DOHH2 (cell line): ENCODE results near the gene SLC6A19.

Source experiments
- EZH2phosphoT487 ChIP-seq: fragments of 200-600 bp; sonication (generic); IDR thresholded peaks from 2 replicates; pipeline ENCODE4 v1.6.1; 2017; ENCODE audit warnings: borderline replicate concordance, mild to moderate bottlenecking, antibody characterized with exemption, low read length, moderate library complexity, mixed read lengths
- TF ChIP-seq, protein P1 (sequence below): fragments of 200-600 bp; sonication (generic); IDR thresholded peaks from one replicate; pipeline ENCODE4 v1.5.1; 2014; ENCODE audit warnings: antibody characterized with exemption, mild to moderate bottlenecking, low read depth, low read length; ENCODE audit not compliant: poor library complexity, severe bottlenecking

DNA sequence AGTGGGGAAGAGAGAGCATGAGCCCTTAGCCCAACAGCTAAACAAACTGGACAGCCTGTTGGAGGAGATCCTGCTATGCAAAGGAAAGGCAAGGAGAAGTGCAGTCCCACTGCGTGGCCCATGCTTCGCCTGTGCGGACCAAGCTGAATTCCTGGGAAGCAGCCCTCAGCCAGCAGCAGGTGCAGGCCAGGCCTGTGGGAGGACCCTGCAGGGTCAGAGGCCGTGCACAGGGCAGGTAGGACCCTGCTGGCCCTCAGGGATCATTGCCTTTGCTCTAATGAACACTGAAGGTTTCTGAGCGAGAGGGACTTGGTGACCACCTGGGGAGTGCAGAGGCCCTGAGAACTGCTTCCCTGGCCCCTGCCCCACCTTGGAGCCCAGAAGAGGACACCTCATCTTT, 6.0 kb upstream of the SLC6A19 start:
- TF ChIP-seq, protein P1, sequence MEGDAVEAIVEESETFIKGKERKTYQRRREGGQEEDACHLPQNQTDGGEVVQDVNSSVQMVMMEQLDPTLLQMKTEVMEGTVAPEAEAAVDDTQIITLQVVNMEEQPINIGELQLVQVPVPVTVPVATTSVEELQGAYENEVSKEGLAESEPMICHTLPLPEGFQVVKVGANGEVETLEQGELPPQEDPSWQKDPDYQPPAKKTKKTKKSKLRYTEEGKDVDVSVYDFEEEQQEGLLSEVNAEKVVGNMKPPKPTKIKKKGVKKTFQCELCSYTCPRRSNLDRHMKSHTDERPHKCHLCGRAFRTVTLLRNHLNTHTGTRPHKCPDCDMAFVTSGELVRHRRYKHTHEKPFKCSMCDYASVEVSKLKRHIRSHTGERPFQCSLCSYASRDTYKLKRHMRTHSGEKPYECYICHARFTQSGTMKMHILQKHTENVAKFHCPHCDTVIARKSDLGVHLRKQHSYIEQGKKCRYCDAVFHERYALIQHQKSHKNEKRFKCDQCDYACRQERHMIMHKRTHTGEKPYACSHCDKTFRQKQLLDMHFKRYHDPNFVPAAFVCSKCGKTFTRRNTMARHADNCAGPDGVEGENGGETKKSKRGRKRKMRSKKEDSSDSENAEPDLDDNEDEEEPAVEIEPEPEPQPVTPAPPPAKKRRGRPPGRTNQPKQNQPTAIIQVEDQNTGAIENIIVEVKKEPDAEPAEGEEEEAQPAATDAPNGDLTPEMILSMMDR = no peak
- no peak for TF ChIP-seq EZH2phosphoT487
